ENCODE measurements around the gene GRB14. TPM values are rescaled to one million over a fixed set of nuclear protein-coding genes. Genes with fewer than 3 reads are reported as not detected.

GRB14 gene
- total RNA-seq, 1 experiment from 2014 or later, result 14.9 TPM

- TF ChIP-seq ZNF532 (CRISPR knock-in tag; IDR thresholded peaks at IDR 0.05; ENCODE audit: borderline replicate concordance) (no peak), TEAD1 (CRISPR knock-in tag; IDR thresholded peaks at IDR 0.05) (no peak), ERG (CRISPR knock-in tag; IDR thresholded peaks at IDR 0.05) (no peak), ZNF219 (CRISPR knock-in tag; IDR thresholded peaks at IDR 0.05; ENCODE audit: borderline replicate concordance) (no peak)
Observed at GRCh38 chr2:164617466-164617865, 3.8 kb downstream of the GRB14 start (continued).

GRCh38 chr2:164613321-164613982 lies 7.8 kb downstream of the GRB14 start:
- TF ChIP-seq TP53 (CRISPR knock-in tag; IDR thresholded peaks at IDR 0.05) (no peak), KAT7 (CRISPR knock-in tag; IDR thresholded peaks at IDR 0.05; ENCODE audit: borderline replicate concordance) (no peak)
- ChIA-PET CTCF (no interaction called here), POLR2A (interaction anchor here (1.8 kb wide), 1 partner anchor 8 kb away, joined by 5 read pairs; the partner anchor contains the start of gene GRB14)
- H3K27me3 Mint-ChIP-seq (ENCODE audit: low read depth), result no peaks in the 10 kb centered on the region
- no peak overlapping the region for H3K27ac Mint-ChIP-seq
- H3K36me3 Mint-ChIP-seq, result peaks cover 4% of the 10 kb centered on the region; the same call in 1 of the 2 replicates
- peaks cover 8% of the 10 kb centered on the region; the same call in 1 of the 2 replicates for H3K4me1 Mint-ChIP-seq
- H3K9me3 Mint-ChIP-seq, result no peaks in the 10 kb centered on the region
- DNase-seq (ENCODE audit: low spot score), result no peak
- no peak overlapping the region for H3K4me3 Mint-ChIP-seq
- ATAC-seq, result no peak

DNA sequence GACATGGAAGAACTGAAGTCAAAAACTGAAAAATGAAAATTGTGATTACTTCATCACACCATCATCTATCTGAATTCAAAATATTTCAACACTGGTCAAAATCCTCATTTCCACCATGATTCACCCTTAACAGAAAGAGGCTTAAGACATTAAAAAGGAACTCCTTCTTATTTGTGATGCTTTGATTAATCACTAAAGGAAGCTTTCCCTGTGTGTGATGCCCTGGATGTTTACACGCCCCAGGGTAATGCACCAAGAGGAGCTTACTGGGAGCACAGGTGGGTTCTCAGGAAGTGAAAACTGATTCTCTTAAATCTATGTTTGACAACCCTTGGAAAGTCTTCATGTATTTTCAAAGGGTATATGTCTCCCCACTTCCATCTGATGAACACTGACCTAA lies 11.5 kb downstream of the GRB14 start:
- ATAC-seq, result peak; percentile 36; the same call in 1 of the 2 replicates
- no peak for DNase-seq (ENCODE audit: low spot score)
- Mint-ChIP-seq H3K36me3 (no peaks in the 10 kb centered on the region), H3K4me1 (peaks cover 19% of the 10 kb centered on the region), H3K27ac (no peak overlapping the region), H3K9me3 (no peaks in the 10 kb centered on the region), H3K27me3 (ENCODE audit: low read depth) (no peaks in the 10 kb centered on the region), H3K4me3 (no peak overlapping the region)
- ChIA-PET CTCF (interaction anchor here (1.5 kb wide), 1 partner anchor 10 kb away, joined by 4 read pairs; no protein-coding TSS in a partner anchor), POLR2A (no interaction called here)
- TF ChIP-seq MYBL2 (CRISPR knock-in tag; IDR thresholded peaks at IDR 0.05) (no peak), JAZF1 (CRISPR knock-in tag; IDR thresholded peaks at IDR 0.05) (no peak), TEAD1 (CRISPR knock-in tag; IDR thresholded peaks at IDR 0.05) (no peak), NR2C2 (CRISPR knock-in tag; IDR thresholded peaks at IDR 0.05) (no peak), RELA (CRISPR knock-in tag; IDR thresholded peaks at IDR 0.05; ENCODE audit: borderline replicate concordance) (no peak), IRF2 (CRISPR knock-in tag; IDR thresholded peaks at IDR 0.05; ENCODE audit: borderline replicate concordance, low read depth) (no peak)
- TF ChIP-seq, protein P1, sequence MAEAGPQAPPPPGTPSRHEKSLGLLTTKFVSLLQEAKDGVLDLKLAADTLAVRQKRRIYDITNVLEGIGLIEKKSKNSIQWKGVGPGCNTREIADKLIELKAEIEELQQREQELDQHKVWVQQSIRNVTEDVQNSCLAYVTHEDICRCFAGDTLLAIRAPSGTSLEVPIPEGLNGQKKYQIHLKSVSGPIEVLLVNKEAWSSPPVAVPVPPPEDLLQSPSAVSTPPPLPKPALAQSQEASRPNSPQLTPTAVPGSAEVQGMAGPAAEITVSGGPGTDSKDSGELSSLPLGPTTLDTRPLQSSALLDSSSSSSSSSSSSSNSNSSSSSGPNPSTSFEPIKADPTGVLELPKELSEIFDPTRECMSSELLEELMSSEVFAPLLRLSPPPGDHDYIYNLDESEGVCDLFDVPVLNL (CRISPR knock-in tag; IDR thresholded peaks at IDR 0.05; ENCODE audit: borderline replicate concordance, low read depth), result no peak
- TF ChIP-seq, protein P2, sequence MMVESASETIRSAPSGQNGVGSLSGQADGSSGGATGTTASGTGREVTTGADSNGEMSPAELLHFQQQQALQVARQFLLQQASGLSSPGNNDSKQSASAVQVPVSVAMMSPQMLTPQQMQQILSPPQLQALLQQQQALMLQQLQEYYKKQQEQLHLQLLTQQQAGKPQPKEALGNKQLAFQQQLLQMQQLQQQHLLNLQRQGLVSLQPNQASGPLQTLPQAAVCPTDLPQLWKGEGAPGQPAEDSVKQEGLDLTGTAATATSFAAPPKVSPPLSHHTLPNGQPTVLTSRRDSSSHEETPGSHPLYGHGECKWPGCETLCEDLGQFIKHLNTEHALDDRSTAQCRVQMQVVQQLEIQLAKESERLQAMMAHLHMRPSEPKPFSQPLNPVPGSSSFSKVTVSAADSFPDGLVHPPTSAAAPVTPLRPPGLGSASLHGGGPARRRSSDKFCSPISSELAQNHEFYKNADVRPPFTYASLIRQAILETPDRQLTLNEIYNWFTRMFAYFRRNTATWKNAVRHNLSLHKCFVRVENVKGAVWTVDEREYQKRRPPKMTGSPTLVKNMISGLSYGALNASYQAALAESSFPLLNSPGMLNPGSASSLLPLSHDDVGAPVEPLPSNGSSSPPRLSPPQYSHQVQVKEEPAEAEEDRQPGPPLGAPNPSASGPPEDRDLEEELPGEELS (CRISPR knock-in tag; IDR thresholded peaks at IDR 0.05), result no peak
- TF ChIP-seq, protein P3, sequence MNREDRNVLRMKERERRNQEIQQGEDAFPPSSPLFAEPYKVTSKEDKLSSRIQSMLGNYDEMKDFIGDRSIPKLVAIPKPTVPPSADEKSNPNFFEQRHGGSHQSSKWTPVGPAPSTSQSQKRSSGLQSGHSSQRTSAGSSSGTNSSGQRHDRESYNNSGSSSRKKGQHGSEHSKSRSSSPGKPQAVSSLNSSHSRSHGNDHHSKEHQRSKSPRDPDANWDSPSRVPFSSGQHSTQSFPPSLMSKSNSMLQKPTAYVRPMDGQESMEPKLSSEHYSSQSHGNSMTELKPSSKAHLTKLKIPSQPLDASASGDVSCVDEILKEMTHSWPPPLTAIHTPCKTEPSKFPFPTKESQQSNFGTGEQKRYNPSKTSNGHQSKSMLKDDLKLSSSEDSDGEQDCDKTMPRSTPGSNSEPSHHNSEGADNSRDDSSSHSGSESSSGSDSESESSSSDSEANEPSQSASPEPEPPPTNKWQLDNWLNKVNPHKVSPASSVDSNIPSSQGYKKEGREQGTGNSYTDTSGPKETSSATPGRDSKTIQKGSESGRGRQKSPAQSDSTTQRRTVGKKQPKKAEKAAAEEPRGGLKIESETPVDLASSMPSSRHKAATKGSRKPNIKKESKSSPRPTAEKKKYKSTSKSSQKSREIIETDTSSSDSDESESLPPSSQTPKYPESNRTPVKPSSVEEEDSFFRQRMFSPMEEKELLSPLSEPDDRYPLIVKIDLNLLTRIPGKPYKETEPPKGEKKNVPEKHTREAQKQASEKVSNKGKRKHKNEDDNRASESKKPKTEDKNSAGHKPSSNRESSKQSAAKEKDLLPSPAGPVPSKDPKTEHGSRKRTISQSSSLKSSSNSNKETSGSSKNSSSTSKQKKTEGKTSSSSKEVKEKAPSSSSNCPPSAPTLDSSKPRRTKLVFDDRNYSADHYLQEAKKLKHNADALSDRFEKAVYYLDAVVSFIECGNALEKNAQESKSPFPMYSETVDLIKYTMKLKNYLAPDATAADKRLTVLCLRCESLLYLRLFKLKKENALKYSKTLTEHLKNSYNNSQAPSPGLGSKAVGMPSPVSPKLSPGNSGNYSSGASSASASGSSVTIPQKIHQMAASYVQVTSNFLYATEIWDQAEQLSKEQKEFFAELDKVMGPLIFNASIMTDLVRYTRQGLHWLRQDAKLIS (CRISPR knock-in tag; IDR thresholded peaks at IDR 0.05; ENCODE audit: borderline replicate concordance), result no peak
- TF ChIP-seq, protein P4, sequence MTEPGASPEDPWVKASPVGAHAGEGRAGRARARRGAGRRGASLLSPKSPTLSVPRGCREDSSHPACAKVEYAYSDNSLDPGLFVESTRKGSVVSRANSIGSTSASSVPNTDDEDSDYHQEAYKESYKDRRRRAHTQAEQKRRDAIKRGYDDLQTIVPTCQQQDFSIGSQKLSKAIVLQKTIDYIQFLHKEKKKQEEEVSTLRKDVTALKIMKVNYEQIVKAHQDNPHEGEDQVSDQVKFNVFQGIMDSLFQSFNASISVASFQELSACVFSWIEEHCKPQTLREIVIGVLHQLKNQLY (CRISPR knock-in tag; IDR thresholded peaks at IDR 0.05), result no peak
